Ovary (tissue), 9 donors: ENCODE data around the gene DNMBP. TPM values are rescaled to one million over a fixed set of nuclear protein-coding genes. Genes with fewer than 3 reads are reported as not detected.
"Not testable (repeated sequence)": the region's sequence is repeated elsewhere in the genome, so short reads cannot be mapped to it uniquely, and the experiment has no call there.

ENCODE experiments used
- DNase-seq, 5 donors: peaks; one replicate each; pipeline ENCODE4 v3.0.0-alpha.2; 2019 to 2020
- H3K27ac ChIP-seq, 2 donors: fragments of 200-600 bp; one replicate each; pipeline versions ENCODE4 v1.5.1 to v1.8.0; 2019 to 2022
- H3K27me3 ChIP-seq: fragments of 200-600 bp; one replicate; pipeline ENCODE4 v1.8.0; 2022
- H3K36me3 ChIP-seq: fragments of 200-600 bp; sonication (generic); one replicate; pipeline ENCODE4 v1.5.1; 2019
- H3K4me1 ChIP-seq: one replicate; pipeline ENCODE4 v1.8.1; 2013; ENCODE audit warnings: mild to moderate bottlenecking, moderate library complexity; ENCODE audit not compliant: insufficient read depth
- H3K4me3 ChIP-seq: fragments of 200-600 bp; sonication (generic); one replicate; pipeline ENCODE4 v1.5.1; 2017
- H3K9me3 ChIP-seq, 2 donors: fragments of 200-600 bp in 1 of 2; sonication (generic) in 1 of 2; one replicate each; pipeline versions ENCODE4 v1.5.1 to v1.8.1; 2013 to 2019; ENCODE audit warnings: mild to moderate bottlenecking in 1 of 2, moderate library complexity in 1 of 2
- EP300 ChIP-seq: sonication (generic); formaldehyde crosslinking; IDR thresholded peaks from one replicate; pipeline ENCODE4 v1.6.1; 2017; ENCODE audit warnings: antibody characterized with exemption
- POLR2A ChIP-seq: fragments of 450-650 bp; IDR thresholded peaks from one replicate; pipeline ENCODE4 v1.6.1; 2017; ENCODE audit warnings: antibody characterized with exemption, mild to moderate bottlenecking, moderate library complexity
- WGBS, 3 donors: extraction: QIAGEN DNeasy Blood & Tissue Kit in 1 of 3; methylation state at CpG; one replicate each; pipeline versions ENCODE4 v1.1.5 to v1.1.7; 2013 to 2017; 5-methylcytosine and 5-hydroxymethylcytosine counted together
- intact Hi-C, 4 donors: fragments of 100-400 bp; cut with DNase I; formaldehyde crosslinking; loops; one replicate each; pipeline versions ENCODE4 v1.11.0 to v1.15.1; 2022 to 2023
- polyA plus RNA-seq, 2 donors: library from polyadenylated mRNA; stranded (reverse); fragments of 200-250 nt in 1 of 2; fragments of 350-450 nt in 1 of 2; fragmentation: Illumina TruSeq in 1 of 2; extraction: RNeasy Lipid Tissue Mini Kit (QIAGEN cat#74804) in 1 of 2; gene quantifications; one replicate each; pipeline ENCODE4 v1.2.3, GENCODE V29; 2013 to 2014
- total RNA-seq, 7 donors: library from RNA; depleted of rRNA in 2 of 7; stranded (reverse); fragments of >200 nt in 2 of 7; fragmentation: NEBNext Ultra II Directional in 3 of 7; extraction: Animal tissue kit (Norgen Biotek cat#: 25700) in 3 of 7; gene quantifications; one replicate each; pipeline versions ENCODE4 v1.1.0 to v1.2.4, GENCODE V29; 2016 to 2023
- TF ChIP-seq, protein P1 (sequence below), 3 donors: fragments of 450-650 bp in 2 of 3; fragments of 200-600 bp in 1 of 3; IDR thresholded peaks; one replicate each; pipeline versions ENCODE4 v1.5.1 to v1.8.0; 2016 to 2022; ENCODE audit warnings: antibody characterized with exemption in 3 of 3, mild to moderate bottlenecking in 1 of 3
- donor health status: DM: no; HTN: no; CAD: no; lungs with moderate emphysema.
- donor health status: DM: no; HTN: no; CAD: no.
- donor health status: Bipolar disorder and iron deficiency.
- donor health status: DM: yes; HTN: yes; CAD: no.
- donor health status: DM: no; HTN: no; CAD: no.
- donor health status: DM: yes; HTN: yes; CAD: no.

Gene DNMBP
- total and polyA plus RNA-seq, 9 donors: 10.8 to 25.4 (median 20.3) TPM

DNA sequence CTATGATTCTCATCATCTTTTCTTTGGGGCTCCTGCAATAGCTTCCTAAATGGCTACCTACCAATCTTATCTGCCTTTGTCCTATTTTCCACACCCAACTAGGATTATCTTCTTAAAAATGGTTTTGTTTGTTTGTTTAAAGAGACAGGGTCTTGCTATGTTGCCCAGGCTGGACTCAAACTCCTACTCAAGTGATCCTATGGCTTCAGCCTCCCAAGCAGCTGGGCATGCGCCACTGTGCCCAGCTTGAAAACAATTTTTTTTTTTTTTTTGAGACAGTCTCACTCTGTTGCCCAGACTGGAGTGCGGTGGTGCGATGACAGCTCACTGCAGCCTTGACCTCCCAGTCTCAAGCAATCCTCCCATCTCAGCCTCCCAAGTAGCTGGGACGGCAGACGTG is 14.9 kb downstream of the DNMBP start:
- intact Hi-C loops: no loop called here
- H3K4me1 ChIP-seq: peaks cover 14% of the 10 kb centered on the region

DNA sequence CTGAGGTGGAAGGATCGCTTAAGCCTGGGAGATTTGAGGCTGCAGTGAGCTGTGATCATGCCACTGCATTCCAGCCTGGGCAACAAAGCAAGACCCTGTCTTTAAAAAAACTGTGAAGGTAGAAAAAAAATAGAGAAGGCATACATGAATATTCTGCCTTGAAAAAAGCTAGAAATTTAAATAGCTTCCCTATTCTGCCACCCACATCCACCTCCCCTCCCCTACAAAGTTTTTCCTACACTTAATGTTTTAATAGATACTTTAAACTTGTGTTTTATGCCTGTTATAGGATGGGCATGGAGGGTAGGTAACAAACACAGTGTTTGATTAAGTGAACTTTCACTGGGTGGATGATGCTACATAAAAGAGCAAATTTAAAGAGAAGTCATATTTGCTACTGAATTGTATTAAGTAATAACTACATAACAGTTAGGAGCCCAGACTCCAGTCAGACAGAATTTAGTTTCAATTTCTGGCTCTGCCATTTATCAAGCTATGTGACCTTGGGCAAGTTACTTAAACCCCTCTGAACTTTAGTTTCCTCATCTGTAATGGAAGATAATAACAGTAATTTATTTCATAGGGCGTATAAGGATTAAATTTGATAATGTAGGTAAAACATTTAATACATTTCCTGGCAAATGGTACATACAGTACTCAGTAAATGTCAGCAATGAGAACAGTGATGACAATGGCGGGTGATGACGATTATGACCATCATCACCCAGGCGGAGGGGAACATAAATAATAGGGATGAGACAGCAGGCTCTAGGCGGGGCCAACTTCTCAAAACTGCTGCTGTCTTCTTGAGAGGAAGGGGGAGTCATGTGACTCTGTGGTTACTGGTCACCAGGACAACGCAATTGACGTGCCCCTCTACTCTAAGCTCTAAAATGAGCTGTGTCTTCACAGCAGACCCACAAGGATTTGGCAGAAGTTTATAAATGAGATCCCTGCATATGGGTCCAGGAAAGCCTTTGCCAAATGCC is 15.8 kb downstream of the DNMBP start:
- no peak for DNase-seq
- no peaks in the 10 kb centered on the region for H3K36me3 ChIP-seq
- H3K4me3 ChIP-seq: no peak overlapping the region
- intact Hi-C loops: no loop called here
- no peaks in the 10 kb centered on the region for H3K27me3 ChIP-seq
- H3K4me1 ChIP-seq: peaks cover 14% of the 10 kb centered on the region
- no peaks in the 10 kb centered on the region for H3K9me3 ChIP-seq
- WGBS, 3 donors: 68 to 83% (median 75%) methylated on average over 8 of the region's 8 CpGs
- TF ChIP-seq POLR2A: no peak
- TF ChIP-seq, protein P1, sequence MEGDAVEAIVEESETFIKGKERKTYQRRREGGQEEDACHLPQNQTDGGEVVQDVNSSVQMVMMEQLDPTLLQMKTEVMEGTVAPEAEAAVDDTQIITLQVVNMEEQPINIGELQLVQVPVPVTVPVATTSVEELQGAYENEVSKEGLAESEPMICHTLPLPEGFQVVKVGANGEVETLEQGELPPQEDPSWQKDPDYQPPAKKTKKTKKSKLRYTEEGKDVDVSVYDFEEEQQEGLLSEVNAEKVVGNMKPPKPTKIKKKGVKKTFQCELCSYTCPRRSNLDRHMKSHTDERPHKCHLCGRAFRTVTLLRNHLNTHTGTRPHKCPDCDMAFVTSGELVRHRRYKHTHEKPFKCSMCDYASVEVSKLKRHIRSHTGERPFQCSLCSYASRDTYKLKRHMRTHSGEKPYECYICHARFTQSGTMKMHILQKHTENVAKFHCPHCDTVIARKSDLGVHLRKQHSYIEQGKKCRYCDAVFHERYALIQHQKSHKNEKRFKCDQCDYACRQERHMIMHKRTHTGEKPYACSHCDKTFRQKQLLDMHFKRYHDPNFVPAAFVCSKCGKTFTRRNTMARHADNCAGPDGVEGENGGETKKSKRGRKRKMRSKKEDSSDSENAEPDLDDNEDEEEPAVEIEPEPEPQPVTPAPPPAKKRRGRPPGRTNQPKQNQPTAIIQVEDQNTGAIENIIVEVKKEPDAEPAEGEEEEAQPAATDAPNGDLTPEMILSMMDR (IDR thresholded peaks at IDR 0.05): no peak
- H3K27ac ChIP-seq: no peak overlapping the region

More for the DNA sequence above, 14.9 kb downstream of the DNMBP start:
- 72 to 97% (median 93%) methylated on average over 5 of the region's 5 CpGs for WGBS, 3 donors
- H3K27ac ChIP-seq: no peak overlapping the region
- no peak overlapping the region for H3K4me3 ChIP-seq
- no peaks in the 10 kb centered on the region for H3K27me3 ChIP-seq
- TF ChIP-seq, protein P1 (IDR thresholded peaks at IDR 0.05): no peak
- TF ChIP-seq EP300 (no peak), POLR2A (no peak)
- no peak for DNase-seq
- no peaks in the 10 kb centered on the region for H3K36me3 ChIP-seq
- H3K9me3 ChIP-seq: no peaks in the 10 kb centered on the region

DNA sequence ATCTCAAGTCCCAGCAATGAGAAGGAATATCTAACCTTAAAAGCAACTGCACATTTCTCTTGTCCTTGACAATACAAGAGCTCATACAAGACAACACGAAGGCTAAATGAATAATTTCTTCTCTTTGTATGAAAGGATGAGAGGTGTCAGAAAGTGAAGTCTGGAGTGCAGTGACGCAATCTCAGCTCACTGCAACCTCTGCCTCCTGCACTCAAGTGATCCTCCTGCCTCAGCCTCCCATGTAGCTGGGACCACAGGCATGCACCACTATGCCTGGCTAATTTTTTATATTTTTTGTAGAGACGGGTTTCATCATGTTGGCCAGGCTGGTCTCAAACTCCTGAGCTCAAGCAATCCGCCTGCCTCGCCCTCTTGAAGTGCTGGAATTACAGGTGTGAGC is 24.1 kb downstream of the DNMBP start:
- intact Hi-C loops, H3K4me3 ChIP-seq, H3K9me3 ChIP-seq, H3K36me3 ChIP-seq, H3K27me3 ChIP-seq, DNase-seq: not testable (repeated sequence)
- H3K4me1 ChIP-seq: peaks cover 16% of the 10 kb centered on the region
- H3K27ac ChIP-seq: peak overlapping the region in 1 of 2 donors; percentile 89
- 82 to 89% (median 84%) methylated on average over 5 of the region's 5 CpGs for WGBS, 3 donors

DNA sequence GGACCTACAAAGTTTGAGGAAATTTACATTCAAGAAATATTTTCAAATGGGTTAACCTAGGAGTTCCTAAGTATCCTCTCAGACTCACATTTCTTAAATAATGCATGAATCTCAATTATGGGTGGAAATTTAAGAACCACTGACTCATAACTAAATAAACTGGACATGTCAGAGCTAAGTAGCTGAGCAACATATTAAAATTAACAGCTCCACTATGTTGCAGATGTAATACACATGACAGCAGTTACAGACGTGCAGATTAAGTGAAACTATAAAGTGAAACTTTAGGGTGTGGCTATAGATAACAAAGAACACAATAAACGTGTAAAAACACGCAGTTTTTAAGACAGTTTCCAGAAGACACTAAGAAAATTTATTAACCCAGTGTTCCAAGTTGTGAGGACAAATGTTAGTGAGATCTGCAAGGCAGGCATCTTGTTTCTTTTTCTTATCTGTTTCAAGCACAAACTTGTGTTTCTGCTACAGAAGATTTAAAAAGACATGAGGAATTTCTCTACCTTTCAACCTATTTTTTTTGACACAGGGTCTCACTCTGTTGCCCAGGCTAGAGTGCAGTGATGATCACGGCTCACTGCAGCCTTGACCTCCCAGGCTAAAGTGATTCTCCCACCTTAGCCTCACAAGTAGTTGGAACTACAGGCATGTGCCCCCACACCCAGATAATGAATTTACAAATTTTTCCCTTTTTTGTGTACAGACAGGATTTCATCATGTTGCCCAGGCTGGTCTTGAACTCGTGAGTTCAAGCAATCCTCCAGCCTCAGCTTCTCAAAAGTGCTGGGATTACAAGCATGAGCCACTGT is 25.3 kb downstream of the DNMBP start:
- Histone ChIP-seq H3K4me1 (peaks cover 22% of the 10 kb centered on the region), H3K27me3 (no peaks in the 10 kb centered on the region), H3K4me3 (no peak overlapping the region), H3K9me3 (no peaks in the 10 kb centered on the region), H3K36me3 (no peaks in the 10 kb centered on the region), H3K27ac (peak overlapping the region; percentile 56 to 89)
- 9 to 18% (median 17%) methylated on average over 5 of the region's 5 CpGs for WGBS, 3 donors
- TF ChIP-seq EP300 (no peak), POLR2A (no peak)
- TF ChIP-seq, protein P1 (IDR thresholded peaks at IDR 0.05): no peak
- no peak for DNase-seq
- intact Hi-C loops: no loop called here
